Mesodermal cell (in vitro differentiated cells): ENCODE results near the gene IQCH.
A peak's percentile ranks its signal among the peaks of the same experiment; 100 is the strongest.

Experiments used
- H3K27ac ChIP-seq: 2 replicates; pipeline ENCODE4 v1.7.0; 2013; ENCODE audit warnings: mild to moderate bottlenecking, low read depth, low read length, moderate library complexity; ENCODE audit not compliant: severe bottlenecking
- H3K36me3 ChIP-seq: 2 replicates; pipeline ENCODE4 v1.7.1; 2013; ENCODE audit warnings: mild to moderate bottlenecking, low read length, moderate library complexity; ENCODE audit not compliant: control insufficient read depth, insufficient read depth
- H3K4me1 ChIP-seq: one replicate; pipeline ENCODE4 v1.7.1; 2013; ENCODE audit warnings: mild to moderate bottlenecking, low read length; ENCODE audit not compliant: insufficient read depth, control insufficient read depth, poor library complexity, severe bottlenecking
- H3K4me3 ChIP-seq: 2 replicates; pipeline ENCODE4 v1.7.0; 2013; ENCODE audit warnings: low read length, control low read depth, mild to moderate bottlenecking; ENCODE audit not compliant: insufficient read depth, poor library complexity, severe bottlenecking; ENCODE audit errors: extremely low read depth
- H3K9me3 ChIP-seq: 2 replicates; pipeline ENCODE4 v1.7.1; 2013; ENCODE audit warnings: mild to moderate bottlenecking, low read length, moderate library complexity; ENCODE audit not compliant: control insufficient read depth
- WGBS, 2 experiments: methylation state at CpG; one replicate each; pipeline ENCODE4 v1.1.5; 2013; ENCODE audit warnings: missing lambda C conversion rate in 2 of 2; ENCODE audit not compliant: insufficient coverage in 2 of 2; 5-methylcytosine and 5-hydroxymethylcytosine counted together

The IQCH gene

DNA sequence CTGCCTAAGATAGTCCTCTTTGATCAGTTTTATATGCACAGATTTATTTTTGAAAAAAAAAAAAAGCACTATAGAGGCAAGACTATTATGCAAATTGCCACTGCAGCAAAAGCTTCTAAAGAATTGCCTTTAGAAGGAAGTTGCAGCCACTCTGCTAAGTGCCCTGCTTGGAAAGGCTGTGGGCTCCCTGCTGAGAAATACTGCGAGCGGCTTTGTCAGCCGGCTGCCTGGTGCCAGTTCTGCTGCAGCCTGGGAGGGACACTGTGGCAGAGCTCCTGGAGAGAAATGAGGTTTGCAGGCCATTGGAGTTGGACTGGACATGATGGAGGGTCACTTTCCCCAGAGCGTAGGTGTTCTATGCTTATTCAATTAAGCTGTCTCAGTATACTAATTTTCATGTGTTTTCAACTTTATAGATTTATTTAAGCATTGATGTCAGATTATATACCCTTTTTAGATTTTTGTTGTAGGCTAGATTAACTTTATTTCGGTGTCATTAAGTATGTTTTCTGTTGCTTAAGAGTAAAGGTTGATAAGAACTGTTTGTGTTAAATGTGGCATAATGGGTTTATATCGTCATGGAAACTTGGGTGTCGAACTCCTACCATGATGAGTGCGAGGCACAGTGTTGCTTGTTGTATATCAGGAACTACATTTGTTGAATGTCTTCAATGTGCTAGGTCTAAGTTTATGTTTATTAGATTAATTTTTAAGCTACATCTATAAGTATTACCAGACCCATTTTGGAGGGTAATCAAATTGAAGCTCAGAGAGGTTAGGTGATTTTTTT, 294.5 kb downstream of the IQCH start:
- no peaks in the 10 kb centered on the region for H3K9me3 ChIP-seq
- 45 to 67% methylated on average over 4 to 6 of the region's 8 CpGs for WGBS, 2 experiments
- peaks cover 22% of the 10 kb centered on the region for H3K36me3 ChIP-seq
- peak overlapping the region; percentile 31 for H3K27ac ChIP-seq
- no peak overlapping the region for H3K4me3 ChIP-seq
- peaks cover 4% of the 10 kb centered on the region for H3K4me1 ChIP-seq

DNA sequence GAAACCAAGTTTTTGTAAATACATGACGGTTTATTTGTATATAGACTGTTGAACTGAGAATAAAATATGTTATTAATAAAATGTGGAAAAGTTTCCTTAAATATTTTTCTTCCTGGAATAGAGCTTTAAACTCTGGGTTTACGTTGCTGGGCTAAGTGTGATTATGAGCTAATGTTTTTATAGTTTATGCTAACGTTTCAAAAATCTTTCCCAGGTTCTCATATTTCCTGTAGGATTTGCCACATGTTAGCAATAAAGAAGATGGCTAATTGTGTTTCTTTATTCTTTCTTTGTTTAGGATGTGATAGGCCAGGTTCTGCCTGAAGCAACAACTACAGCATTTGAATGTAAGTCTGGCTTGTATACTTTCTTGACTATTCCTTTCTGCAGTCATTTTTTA, 295.1 kb downstream of the IQCH start:
- no peak overlapping the region for H3K27ac ChIP-seq
- peaks cover 22% of the 10 kb centered on the region for H3K36me3 ChIP-seq
- H3K9me3 ChIP-seq, result no peaks in the 10 kb centered on the region
- peaks cover 4% of the 10 kb centered on the region for H3K4me1 ChIP-seq
- WGBS, 2 experiments, result 80% methylated on average over 1 of the region's 3 CpGs; no CpG with 5 or more reads in 1 of the 2 experiments
- no peak overlapping the region for H3K4me3 ChIP-seq

DNA sequence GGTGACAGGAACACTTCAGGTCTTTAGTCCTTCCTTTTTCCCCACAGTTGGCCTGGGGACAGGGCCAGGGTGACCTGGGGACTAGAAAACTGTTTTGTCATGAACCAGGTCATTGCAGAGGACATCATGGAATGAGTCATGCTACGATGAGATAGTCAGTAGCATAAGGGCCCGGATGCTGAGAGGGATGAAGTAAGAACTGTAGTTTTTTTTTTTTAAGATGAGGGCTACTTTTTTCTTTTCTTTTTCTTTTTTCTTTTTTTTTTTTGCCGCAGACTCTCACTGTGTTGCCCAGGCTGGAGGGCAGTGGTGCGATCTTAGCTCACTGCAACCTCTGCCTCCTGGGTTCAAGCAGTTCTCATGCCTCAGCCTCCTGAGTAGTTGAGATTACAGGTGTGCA, 295.9 kb downstream of the IQCH start:
- Histone ChIP-seq H3K27ac (no peak overlapping the region), H3K36me3 (peaks cover 22% of the 10 kb centered on the region), H3K4me1 (peaks cover 4% of the 10 kb centered on the region), H3K9me3 (no peaks in the 10 kb centered on the region), H3K4me3 (no peak overlapping the region)
- 75 to 83% methylated on average over 2 of the region's 4 CpGs for WGBS, 2 experiments

DNA sequence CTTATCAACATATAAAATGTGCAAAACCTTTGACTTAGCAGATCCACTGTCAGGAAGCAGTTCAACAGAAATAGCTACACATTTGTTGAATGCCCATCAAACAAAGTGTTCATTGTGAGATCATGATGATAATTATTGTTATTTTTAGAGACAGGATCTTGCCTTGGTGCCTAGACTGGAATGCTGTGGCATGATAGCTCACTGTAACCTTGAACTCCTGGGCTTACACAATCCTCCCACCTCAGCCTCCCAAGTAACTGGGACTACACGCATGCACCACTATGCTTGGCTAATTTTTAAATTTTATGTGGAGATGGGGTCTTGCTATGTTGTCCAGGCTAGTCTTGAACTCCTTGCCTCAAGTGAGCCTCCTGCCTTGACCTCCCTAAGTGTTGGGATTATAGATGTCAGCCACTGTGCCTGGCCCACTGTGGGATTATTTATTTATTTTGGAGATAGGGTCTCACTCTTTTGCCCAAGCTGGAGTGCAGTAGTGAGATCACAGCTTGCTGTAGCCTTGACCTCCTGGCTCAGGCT, 296.7 kb downstream of the IQCH start:
- H3K4me3 ChIP-seq, result no peak overlapping the region
- H3K9me3 ChIP-seq, result no peaks in the 10 kb centered on the region
- H3K27ac ChIP-seq, result no peak overlapping the region
- H3K4me1 ChIP-seq, result peaks cover 4% of the 10 kb centered on the region
- no CpG with 5 or more reads among the region's 1 CpG for WGBS, 2 experiments
- peaks cover 16% of the 10 kb centered on the region for H3K36me3 ChIP-seq
